ENCODE measurements around the gene TK2. TPM values are rescaled to one million over a fixed set of nuclear protein-coding genes. Genes with fewer than 3 reads are reported as not detected.
"Not testable (repeated sequence)": the region's sequence is repeated elsewhere in the genome, so short reads cannot be mapped to it uniquely, and the experiment has no call there.

Gene TK2
- total and polyA plus RNA-seq, 10 donors, result 8.3 to 56.6 (median 31.8) TPM

- Histone ChIP-seq H3K9me3 (no peaks in the 10 kb centered on the region), H3K4me3 (no peak overlapping the region), H3K27ac (peak overlapping the region in 1 of 8 donors; percentile 5), H3K4me1 (peaks cover 0 to 29% (median 0%) of the 10 kb centered on the region in 6 donors), H3K27me3 (replicated peaks in 1 of 7) (peaks cover 0 to 10% (median 0%) of the 10 kb centered on the region in 7 donors), H3K36me3 (peaks cover 0 to 25% (median 2%) of the 10 kb centered on the region in 6 donors)
- no peak for DNase-seq
- WGBS, 5 donors, result 19 to 37% (median 32%) methylated on average over 2 of the region's 2 CpGs
- TF ChIP-seq POLR2A (IDR thresholded peaks at IDR 0.05), result no peak
- TF ChIP-seq CTCF (IDR thresholded peaks at IDR 0.05 in 8 of 11, conservative IDR thresholded peaks at IDR 0.05 in 3 of 11), result no peak
- TF ChIP-seq POLR2AphosphoS5 (IDR thresholded peaks at IDR 0.05), result no peak
- intact Hi-C loops (cut with DNase I; ENCODE audit: low total_unique reads), result no loop called here
Measured at GRCh38 chr16:66572356-66572755, 22.4 kb upstream of the TK2 start.

- intact Hi-C loops (cut with DNase I; ENCODE audit: low total_unique reads), result no loop called here
- Histone ChIP-seq H3K27me3 (replicated peaks in 1 of 7) (no peaks in the 10 kb centered on the region), H3K9me3 (no peaks in the 10 kb centered on the region), H3K4me1 (peaks cover 0 to 39% (median 0%) of the 10 kb centered on the region in 6 donors), H3K27ac (no peak overlapping the region), H3K36me3 (peaks cover 0 to 50% (median 24%) of the 10 kb centered on the region in 6 donors), H3K4me3 (no peak overlapping the region)
- DNase-seq, result no peak
- 62 to 86% (median 73%) methylated on average over 3 of the region's 3 CpGs for WGBS, 5 donors
- TF ChIP-seq CTCF (IDR thresholded peaks at IDR 0.05 in 8 of 11, conservative IDR thresholded peaks at IDR 0.05 in 3 of 11), result no peak
- no peak for TF ChIP-seq POLR2A (IDR thresholded peaks at IDR 0.05)
- no peak for TF ChIP-seq POLR2AphosphoS5 (IDR thresholded peaks at IDR 0.05)
Measured at GRCh38 chr16:66569827-66570405, 20.0 kb upstream of the TK2 start.

- Histone ChIP-seq H3K36me3 (peaks cover 0 to 57% (median 32%) of the 10 kb centered on the region in 6 donors), H3K27ac (no peak overlapping the region), H3K4me3 (no peak overlapping the region), H3K9me3 (no peaks in the 10 kb centered on the region), H3K4me1 (peaks cover 0 to 40% (median 0%) of the 10 kb centered on the region in 6 donors), H3K27me3 (replicated peaks in 1 of 7) (no peaks in the 10 kb centered on the region)
- no peak for TF ChIP-seq POLR2AphosphoS5 (IDR thresholded peaks at IDR 0.05)
- TF ChIP-seq POLR2A (IDR thresholded peaks at IDR 0.05), result no peak
- no peak for TF ChIP-seq CTCF (IDR thresholded peaks at IDR 0.05 in 8 of 11, conservative IDR thresholded peaks at IDR 0.05 in 3 of 11)
- intact Hi-C loops (cut with DNase I; ENCODE audit: low total_unique reads), result no loop called here
- DNase-seq, result no peak
- WGBS, 5 donors, result 90 to 100% (median 96%) methylated on average over 1 of the region's 1 CpG
Measured at GRCh38 chr16:66569131-66569530, 19.2 kb upstream of the TK2 start.

GRCh38 chr16:66568355-66568754, 18.4 kb upstream of the TK2 start:
- TF ChIP-seq CTCF (IDR thresholded peaks at IDR 0.05 in 8 of 11, conservative IDR thresholded peaks at IDR 0.05 in 3 of 11), result no peak
- no peak for TF ChIP-seq POLR2AphosphoS5 (IDR thresholded peaks at IDR 0.05)
- no peak for TF ChIP-seq POLR2A (IDR thresholded peaks at IDR 0.05)
- whole genome bisulfite sequencing, 5 donors, result 84 to 100% (median 91%) methylated on average over 2 of the region's 2 CpGs

GRCh38 chr16:66567270-66567669, 17.3 kb upstream of the TK2 start:
- H3K27ac ChIP-seq; DNase-seq; H3K4me3 ChIP-seq; H3K9me3 ChIP-seq; H3K27me3 ChIP-seq (replicated peaks in 1 of 7); intact Hi-C loops (cut with DNase I; ENCODE audit: low total_unique reads): not testable (repeated sequence)
- Histone ChIP-seq H3K4me1 (peaks cover 0 to 50% (median 10%) of the 10 kb centered on the region in 6 donors), H3K36me3 (peaks cover 0 to 76% (median 37%) of the 10 kb centered on the region in 6 donors)
- 86 to 100% (median 97%) methylated on average over 3 of the region's 3 CpGs for WGBS, 5 donors

More at GRCh38 chr16:66568355-66568754, 18.4 kb upstream of the TK2 start:
- DNase-seq, result no peak
- H3K4me1 ChIP-seq, result peaks cover 0 to 44% (median under 1%) of the 10 kb centered on the region in 6 donors
- H3K4me3 ChIP-seq, result no peak overlapping the region
- H3K27me3 ChIP-seq (replicated peaks in 1 of 7), result no peaks in the 10 kb centered on the region
- H3K27ac ChIP-seq, result no peak overlapping the region
- no peaks in the 10 kb centered on the region for H3K9me3 ChIP-seq
- H3K36me3 ChIP-seq, result peaks cover 0 to 65% (median 37%) of the 10 kb centered on the region in 6 donors
- intact Hi-C loops (cut with DNase I; ENCODE audit: low total_unique reads), result no loop called here
